ENCODE results near the gene MRPS18B. TPM values are rescaled to one million over a fixed set of nuclear protein-coding genes. Genes with fewer than 3 reads are reported as not detected.

The MRPS18B gene
- total and polyA plus RNA-seq, 2 of the 13 experiments (the other 11 are each of a cell fraction or from before 2014, with no cell fraction given) = 125 to 131 TPM

GRCh38 chr6:30591008-30591407, 26.6 kb upstream of the MRPS18B start:
- Histone ChIP-seq H3K9ac (ENCODE audit: insufficient read depth, low read depth, low read length) (no peak overlapping the region), H3K27me3 (ENCODE audit: control insufficient read depth in 1 of 2, insufficient read depth in 2 of 2, low read length in 2 of 2) (no peaks in the 10 kb centered on the region), H3K4me2 (ENCODE audit: low read depth, low read length) (no peak overlapping the region), H3K9me3 (ENCODE audit: low read length) (no peaks in the 10 kb centered on the region), H2AFZ (ENCODE audit: low read length) (no peak overlapping the region), H3K36me3 (replicated peaks in 1 of 2; ENCODE audit: control insufficient read depth in 1 of 2, insufficient read depth in 2 of 2, low read length in 2 of 2) (peaks cover 22 to 68% of the 10 kb centered on the region in 2 experiments), H3K79me2 (ENCODE audit: insufficient read depth, low read length) (no peaks in the 10 kb centered on the region), H3K4me1 (ENCODE audit: insufficient read depth, low read length) (no peaks in the 10 kb centered on the region), H3K4me3 (replicated peaks in 1 of 3; ENCODE audit: insufficient read depth in 1 of 3, low read depth in 2 of 3, low read length in 3 of 3) (no peak overlapping the region), H3K27ac (ENCODE audit: extremely low read length, insufficient read depth, low read length) (no peak overlapping the region), H4K20me1 (ENCODE audit: insufficient read depth, low read length) (no peaks in the 10 kb centered on the region)
- in situ Hi-C loops (cut with HindIII; ENCODE audit: extremely low pct_ligation_motif_present, low pct_unique_long_range_greater_than_20kb) (no loop called here), intact Hi-C loops (cut with micrococcal nuclease; ENCODE audit: unreplicated experiment) (no loop called here)
- TF ChIP-seq SIX4 (CRISPR knock-in tag; IDR thresholded peaks at IDR 0.05) (no peak), ZBTB7A (CRISPR knock-in tag; IDR thresholded peaks at IDR 0.05) (no peak), TSC22D2 (CRISPR knock-in tag; IDR thresholded peaks at IDR 0.05; ENCODE audit: borderline replicate concordance) (no peak), ZMYM2 (CRISPR knock-in tag; IDR thresholded peaks at IDR 0.05) (no peak), MAFK (conservative IDR thresholded peaks at IDR 0.05 in 1 of 2, IDR thresholded peaks at IDR 0.05 in 1 of 2; ENCODE audit: low read length in 2 of 2) (0 out of 4 replicates have a peak, but pooled peaks of 1 of the 2 experiments have one; percentile 16), NFE2L2 (IDR thresholded peaks at IDR 0.05; ENCODE audit: low read length) (peak; percentile 72; the same call in 1 of the 2 replicates)
- BruUV-seq (replicated peaks) = no TSS peak
- WGBS (ENCODE audit: low lambda C conversion rate) = 75% methylated on average over 1 of the region's 1 CpG
- POLR2A ChIA-PET = interaction anchor here (1.6 to 2.0 kb wide), 3 partner anchors 10 to 23 kb away, joined by 7 to 16 read pairs (median 7); partner anchors contain the start of gene ABCF1
- no peak for ATAC-seq
- CTCF ChIA-PET (ENCODE audit: low intra/inter-chr PET ratio, low total read pairs) = no interaction called here
- no peak for FAIRE-seq
- DNase-seq (ENCODE audit: low spot score) = no peak

GRCh38 chr6:30592287-30592686, 25.4 kb upstream of the MRPS18B start:
- no peak overlapping the region for H3K9ac ChIP-seq (ENCODE audit: insufficient read depth, low read depth, low read length)
- intact Hi-C loops (cut with micrococcal nuclease; ENCODE audit: unreplicated experiment) (no loop called here), in situ Hi-C loops (cut with HindIII; ENCODE audit: extremely low pct_ligation_motif_present, low pct_unique_long_range_greater_than_20kb) (no loop called here)
- H3K9me3 ChIP-seq (ENCODE audit: low read length) = no peaks in the 10 kb centered on the region
- DNase-seq (ENCODE audit: low spot score) (no peak), ATAC-seq (no peak), FAIRE-seq (peak; percentile 28)
- ChIA-PET CTCF (ENCODE audit: low intra/inter-chr PET ratio, low total read pairs) (no interaction called here), POLR2A (interaction anchor here (1.0 to 1.3 kb wide), 4 partner anchors 9 to 22 kb away, joined by 3 to 5 read pairs (median 3); partner anchors contain the start of gene ABCF1)
- H3K4me3 ChIP-seq (replicated peaks in 1 of 3; ENCODE audit: insufficient read depth in 1 of 3, low read depth in 2 of 3, low read length in 3 of 3) = no peak overlapping the region
- no peaks in the 10 kb centered on the region for H3K4me1 ChIP-seq (ENCODE audit: insufficient read depth, low read length)
- H3K27ac ChIP-seq (ENCODE audit: extremely low read length, insufficient read depth, low read length) = no peak overlapping the region
- BruUV-seq (replicated peaks) = TSS peak; percentile 12
- WGBS (ENCODE audit: low lambda C conversion rate) = 96% methylated on average over 1 of the region's 1 CpG
- no peak overlapping the region for H2AFZ ChIP-seq (ENCODE audit: low read length)
- H3K4me2 ChIP-seq (ENCODE audit: low read depth, low read length) = no peak overlapping the region
- H3K36me3 ChIP-seq (replicated peaks in 1 of 2; ENCODE audit: control insufficient read depth in 1 of 2, insufficient read depth in 2 of 2, low read length in 2 of 2) = peaks cover 19 to 58% of the 10 kb centered on the region in 2 experiments
- H4K20me1 ChIP-seq (ENCODE audit: insufficient read depth, low read length) = no peaks in the 10 kb centered on the region
- TF ChIP-seq RBAK (CRISPR knock-in tag; IDR thresholded peaks at IDR 0.05) (no peak), ZNF749 (CRISPR knock-in tag; IDR thresholded peaks at IDR 0.05; ENCODE audit: borderline replicate concordance) (no peak), ZNF607 (CRISPR knock-in tag; IDR thresholded peaks at IDR 0.05; ENCODE audit: borderline replicate concordance) (no peak), ZIK1 (CRISPR knock-in tag; IDR thresholded peaks at IDR 0.05; ENCODE audit: borderline replicate concordance, low read depth) (no peak), ZNF30 (CRISPR knock-in tag; IDR thresholded peaks at IDR 0.05) (no peak), ZBTB25 (CRISPR knock-in tag; IDR thresholded peaks at IDR 0.05) (no peak), NR3C1 (CRISPR knock-in tag; IDR thresholded peaks at IDR 0.05) (no peak), MAFK (conservative IDR thresholded peaks at IDR 0.05 in 1 of 2, IDR thresholded peaks at IDR 0.05 in 1 of 2; ENCODE audit: low read length in 2 of 2) (peak in 1 of 2 experiments; percentile 46; a peak in 1 of 4 replicates)
- no peaks in the 10 kb centered on the region for H3K79me2 ChIP-seq (ENCODE audit: insufficient read depth, low read length)
- H3K27me3 ChIP-seq (ENCODE audit: control insufficient read depth in 1 of 2, insufficient read depth in 2 of 2, low read length in 2 of 2) = no peaks in the 10 kb centered on the region

All from HepG2 (cell line).